OCI-M2 (cell line): ENCODE measurements around the gene SETD1A.

ENCODE experiments used
- DNase-seq: peaks from one replicate; lab custom pipeline; 2025; ENCODE audit not compliant: unreplicated experiment; lab: John Stamatoyannopoulos, UW

Gene SETD1A

GRCh38 chr16:30957456-30958174, at the start of gene SETD1A:
SETD1A (plus strand) TSS chr16:30957754; CDS start chr16:30958732, 978 bp downstream.
- peak; percentile 35 for DNase-seq

GRCh38 chr16:30910427-30911029, 47.0 kb upstream of the SETD1A start:
- no peak for DNase-seq

GRCh38 chr16:30912794-30913412, 44.7 kb upstream of the SETD1A start:
- no peak for DNase-seq

- DNase-seq = no peak
Observed at GRCh38 chr16:30914830-30915229, 42.7 kb upstream of the SETD1A start.

- DNase-seq = no peak
Observed at GRCh38 chr16:30918614-30919013, 38.9 kb upstream of the SETD1A start.

- DNase-seq = no peak
Observed at GRCh38 chr16:30920891-30921290, 36.7 kb upstream of the SETD1A start.

GRCh38 chr16:30921459-30921747, 36.2 kb upstream of the SETD1A start:
- no peak for DNase-seq

- DNase-seq = peak; percentile 64
Observed at GRCh38 chr16:30921748-30922419, 35.7 kb upstream of the SETD1A start.

- DNase-seq = peak; percentile 84
Observed at GRCh38 chr16:30922420-30922959, 35.1 kb upstream of the SETD1A start.

GRCh38 chr16:30922960-30923535, 34.5 kb upstream of the SETD1A start:
- peak; percentile 76 for DNase-seq

GRCh38 chr16:30923554-30924075, 33.9 kb upstream of the SETD1A start, which contains the start of gene FBXL19:
FBXL19 (plus strand) TSS chr16:30923572; CDS start chr16:30925755, 2,183 bp downstream.
- DNase-seq = no peak

- DNase-seq = no peak
Observed at GRCh38 chr16:30924076-30924912, 33.3 kb upstream of the SETD1A start.

- no peak for DNase-seq
Observed at GRCh38 chr16:30924913-30925631, 32.5 kb upstream of the SETD1A start.

- DNase-seq = no peak
Observed at GRCh38 chr16:30925632-30925987, 31.9 kb upstream of the SETD1A start.

- no peak for DNase-seq
Observed at GRCh38 chr16:30925995-30926811, 31.4 kb upstream of the SETD1A start.

GRCh38 chr16:30926937-30927788, 30.4 kb upstream of the SETD1A start:
- DNase-seq = no peak

- no peak for DNase-seq
Observed at GRCh38 chr16:30927789-30928378, 29.7 kb upstream of the SETD1A start.
